ENCODE measurements around the gene BZW1. TPM values are rescaled to one million over a fixed set of nuclear protein-coding genes. Genes with fewer than 3 reads are reported as not detected.

Gene BZW1
- total RNA-seq, 6 donors from 2014 or later = 80.7 to 327 (median 160) TPM

DNA sequence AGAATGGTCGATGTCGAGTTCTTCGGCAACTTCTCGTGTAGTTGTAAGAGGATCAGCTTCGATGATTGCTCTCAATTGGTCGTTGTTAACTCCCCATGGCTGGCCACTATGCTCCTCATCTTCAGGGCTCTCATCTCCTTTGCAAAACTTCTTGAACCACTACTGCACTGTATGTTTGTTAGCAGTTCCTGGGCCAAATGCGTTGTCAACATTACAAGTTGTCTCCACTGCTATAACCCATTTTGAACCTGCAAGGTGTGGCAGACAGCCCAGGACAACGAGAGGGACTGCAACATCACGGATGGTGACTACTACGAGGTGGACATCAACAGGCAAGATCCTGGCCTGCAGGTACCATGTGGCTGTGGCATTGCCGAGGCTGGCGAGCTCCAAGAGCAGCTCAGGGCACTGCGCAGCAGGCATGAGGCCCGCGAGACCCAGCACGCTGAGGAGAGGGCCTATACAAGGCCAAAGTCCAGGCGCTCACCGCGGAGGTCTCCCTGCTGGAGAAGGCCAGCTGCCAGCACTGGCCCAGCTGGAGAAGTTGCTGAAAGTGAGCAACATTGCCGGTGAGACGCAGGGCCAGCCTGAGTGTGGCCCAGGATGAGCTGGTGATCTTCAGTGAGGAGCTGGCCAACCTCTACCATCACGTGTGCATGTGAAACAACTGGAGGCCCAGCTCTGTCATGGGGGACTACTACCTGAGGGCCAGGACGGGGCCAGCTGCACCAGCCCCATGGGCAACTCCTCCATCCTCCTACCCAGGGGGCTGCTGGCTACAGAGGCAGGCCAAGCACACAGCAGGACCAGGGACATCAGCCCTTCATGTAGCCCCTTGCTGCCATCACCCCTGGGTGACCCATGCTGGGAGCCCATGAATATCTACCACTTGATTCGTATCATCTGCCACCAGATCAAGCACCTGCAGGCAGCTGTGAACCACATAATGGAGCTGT, 32.6 kb downstream of the BZW1 start:
- Histone ChIP-seq H3K27me3 (no peaks in the 10 kb centered on the region), H3K4me3 (no peak overlapping the region), H3K4me1 (no peaks in the 10 kb centered on the region), H3K27ac (no peak overlapping the region), H3K9me3 (no peaks in the 10 kb centered on the region), H3K36me3 (no peaks in the 10 kb centered on the region)
- TF ChIP-seq EP300 (IDR thresholded peaks at IDR 0.05) (no peak), POLR2AphosphoS5 (IDR thresholded peaks at IDR 0.05) (no peak), POLR2A (IDR thresholded peaks at IDR 0.05) (no peak)
- TF ChIP-seq, protein P1, sequence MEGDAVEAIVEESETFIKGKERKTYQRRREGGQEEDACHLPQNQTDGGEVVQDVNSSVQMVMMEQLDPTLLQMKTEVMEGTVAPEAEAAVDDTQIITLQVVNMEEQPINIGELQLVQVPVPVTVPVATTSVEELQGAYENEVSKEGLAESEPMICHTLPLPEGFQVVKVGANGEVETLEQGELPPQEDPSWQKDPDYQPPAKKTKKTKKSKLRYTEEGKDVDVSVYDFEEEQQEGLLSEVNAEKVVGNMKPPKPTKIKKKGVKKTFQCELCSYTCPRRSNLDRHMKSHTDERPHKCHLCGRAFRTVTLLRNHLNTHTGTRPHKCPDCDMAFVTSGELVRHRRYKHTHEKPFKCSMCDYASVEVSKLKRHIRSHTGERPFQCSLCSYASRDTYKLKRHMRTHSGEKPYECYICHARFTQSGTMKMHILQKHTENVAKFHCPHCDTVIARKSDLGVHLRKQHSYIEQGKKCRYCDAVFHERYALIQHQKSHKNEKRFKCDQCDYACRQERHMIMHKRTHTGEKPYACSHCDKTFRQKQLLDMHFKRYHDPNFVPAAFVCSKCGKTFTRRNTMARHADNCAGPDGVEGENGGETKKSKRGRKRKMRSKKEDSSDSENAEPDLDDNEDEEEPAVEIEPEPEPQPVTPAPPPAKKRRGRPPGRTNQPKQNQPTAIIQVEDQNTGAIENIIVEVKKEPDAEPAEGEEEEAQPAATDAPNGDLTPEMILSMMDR (IDR thresholded peaks at IDR 0.05) = no peak
- DNase-seq (peak in 1 of 2 donors; percentile 61), ATAC-seq (ENCODE audit: low FRiP score in 2 of 2) (peak; percentile 32 to 34)
- whole genome bisulfite sequencing, 2 donors = 92 to 94% methylated on average over 9 to 17 of the region's 24 CpGs

DNA sequence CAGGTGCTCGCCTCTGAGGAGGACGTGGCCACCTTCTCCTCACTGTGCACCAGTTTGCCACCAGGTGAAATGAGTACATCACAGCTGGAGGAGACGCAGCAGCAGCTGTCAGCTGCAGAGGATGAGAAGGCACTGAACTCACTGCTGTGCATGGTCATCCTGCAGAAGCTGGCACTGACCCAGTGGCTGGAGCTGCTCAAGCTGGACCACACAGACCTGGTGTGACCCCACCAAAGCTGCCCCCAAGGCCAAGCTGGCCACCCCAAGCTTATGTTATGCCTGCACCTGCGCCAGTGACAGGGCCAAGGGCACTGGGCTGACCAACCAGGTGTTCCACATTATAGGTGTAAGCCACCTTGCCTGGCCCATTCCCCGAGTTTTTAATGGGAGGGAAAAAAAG, 33.5 kb downstream of the BZW1 start:
- H3K4me3 ChIP-seq = no peak overlapping the region
- peak in 1 of 2 donors; percentile 26 for ATAC-seq (ENCODE audit: low FRiP score in 2 of 2)
- H3K9me3 ChIP-seq = no peaks in the 10 kb centered on the region
- DNase-seq = no peak
- no peaks in the 10 kb centered on the region for H3K27me3 ChIP-seq
- no peaks in the 10 kb centered on the region for H3K4me1 ChIP-seq
- WGBS, 2 donors = 94 to 95% methylated on average over 4 of the region's 5 CpGs
- no peak overlapping the region for H3K27ac ChIP-seq
- peaks cover 0 to under 1% (median 0%) of the 10 kb centered on the region in 4 donors for H3K36me3 ChIP-seq
- TF ChIP-seq, protein P1 (IDR thresholded peaks at IDR 0.05) = no peak
- TF ChIP-seq EP300 (IDR thresholded peaks at IDR 0.05) = no peak
- TF ChIP-seq POLR2A (IDR thresholded peaks at IDR 0.05) = no peak
- TF ChIP-seq POLR2AphosphoS5 (IDR thresholded peaks at IDR 0.05) = no peak

DNA sequence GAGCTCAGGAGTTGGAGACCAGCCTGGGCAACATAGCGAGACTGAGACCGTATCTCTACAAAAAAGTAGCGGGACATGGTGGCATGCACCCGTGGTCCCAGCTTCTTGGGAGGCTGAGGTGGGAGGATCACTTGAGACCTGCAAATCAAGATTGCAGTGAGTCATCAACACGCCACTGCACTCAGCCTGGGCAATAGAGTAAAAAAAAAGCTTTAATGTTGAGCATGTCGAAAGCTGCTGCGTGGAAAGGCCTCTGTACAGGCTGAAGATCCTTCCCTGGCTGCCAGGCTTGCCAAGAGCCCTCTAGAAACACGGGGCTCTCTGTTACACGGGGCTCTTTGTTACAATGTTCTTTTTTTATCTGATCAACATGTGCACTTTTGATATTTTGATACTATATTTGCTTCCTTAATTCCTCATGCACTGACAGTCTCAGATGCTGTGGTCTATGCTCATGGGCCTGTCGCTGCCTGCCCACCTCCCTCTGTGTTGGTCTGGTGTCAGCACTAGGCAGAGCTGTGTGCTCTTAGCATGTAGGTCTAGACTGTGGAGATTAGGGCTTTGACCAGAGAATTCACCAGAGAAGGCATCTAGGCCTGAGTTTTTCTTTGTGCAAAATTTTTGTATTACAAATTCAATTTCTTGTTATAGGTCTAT, 34.1 kb downstream of the BZW1 start:
- Histone ChIP-seq H3K9me3 (no peaks in the 10 kb centered on the region), H3K4me3 (no peak overlapping the region), H3K4me1 (no peaks in the 10 kb centered on the region), H3K36me3 (peaks cover under 1 to 7% (median 2%) of the 10 kb centered on the region in 4 donors), H3K27me3 (no peaks in the 10 kb centered on the region), H3K27ac (no peak overlapping the region)
- TF ChIP-seq EP300 (IDR thresholded peaks at IDR 0.05) = no peak
- DNase-seq (no peak), ATAC-seq (ENCODE audit: low FRiP score in 2 of 2) (no peak)
- WGBS, 2 donors = 87 to 91% methylated on average over 10 of the region's 10 CpGs

DNA sequence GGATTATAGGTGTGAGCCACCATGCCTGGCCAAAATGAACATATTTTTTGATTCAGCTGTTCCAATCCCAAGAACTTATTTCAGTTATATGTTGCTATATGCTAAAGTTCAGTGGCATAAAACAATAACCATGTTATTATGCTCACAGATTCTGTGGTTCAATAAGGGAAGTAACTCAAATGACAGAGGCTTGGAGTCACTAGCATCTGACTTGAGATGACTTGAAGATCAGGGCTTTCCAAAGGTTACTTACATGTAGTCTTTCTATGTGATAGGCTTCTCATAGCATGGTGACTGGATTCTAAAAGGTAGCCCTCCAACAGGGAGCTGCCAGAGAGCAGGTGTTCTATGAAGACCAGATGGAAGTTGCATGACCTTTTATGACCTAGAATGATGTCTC, 35.6 kb downstream of the BZW1 start:
- no peak overlapping the region for H3K4me3 ChIP-seq
- ATAC-seq (ENCODE audit: low FRiP score in 2 of 2) (no peak), DNase-seq (no peak)
- no peaks in the 10 kb centered on the region for H3K4me1 ChIP-seq
- no peaks in the 10 kb centered on the region for H3K9me3 ChIP-seq
- H3K36me3 ChIP-seq = peaks cover 8 to 21% (median 17%) of the 10 kb centered on the region in 4 donors
- TF ChIP-seq, protein P1 (IDR thresholded peaks at IDR 0.05) = no peak
- TF ChIP-seq POLR2AphosphoS5 (IDR thresholded peaks at IDR 0.05) (no peak), POLR2A (IDR thresholded peaks at IDR 0.05) (no peak), EP300 (IDR thresholded peaks at IDR 0.05) (no peak)
- no peaks in the 10 kb centered on the region for H3K27me3 ChIP-seq
- no peak overlapping the region for H3K27ac ChIP-seq

DNA sequence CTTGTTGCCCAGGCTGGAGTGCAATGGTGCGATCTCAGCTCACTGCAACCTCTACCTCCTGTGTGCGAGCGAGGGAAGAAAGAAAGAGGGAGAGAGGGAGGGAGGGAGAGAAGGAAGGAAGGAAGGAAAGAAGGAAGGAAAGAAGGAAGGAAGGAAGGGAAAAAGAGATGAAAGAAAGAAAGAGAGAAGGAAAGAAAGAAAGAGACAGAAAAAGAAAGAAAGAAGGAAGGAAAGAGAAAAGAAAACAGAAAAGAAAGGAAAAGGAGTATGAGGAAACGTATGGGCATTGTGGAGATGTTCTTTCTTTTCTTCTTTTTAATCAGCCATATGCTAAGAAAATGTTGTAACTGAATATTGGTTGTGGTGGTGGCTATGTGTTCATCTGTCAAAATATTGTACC, 36.2 kb downstream of the BZW1 start:
- H3K27me3 ChIP-seq = no peaks in the 10 kb centered on the region
- ATAC-seq (ENCODE audit: low FRiP score in 2 of 2) = no peak
- WGBS, 2 donors = 89 to 91% methylated on average over 4 of the region's 4 CpGs

More for the DNA sequence above, 36.2 kb downstream of the BZW1 start:
- Histone ChIP-seq H3K36me3 (peaks cover 15 to 28% (median 23%) of the 10 kb centered on the region in 4 donors), H3K27ac (no peak overlapping the region), H3K4me1 (no peaks in the 10 kb centered on the region), H3K4me3 (no peak overlapping the region), H3K9me3 (no peaks in the 10 kb centered on the region)
- DNase-seq = no peak
- TF ChIP-seq EP300 (IDR thresholded peaks at IDR 0.05) = no peak
- no peak for TF ChIP-seq POLR2AphosphoS5 (IDR thresholded peaks at IDR 0.05)
- TF ChIP-seq, protein P1 (IDR thresholded peaks at IDR 0.05) = no peak
- TF ChIP-seq POLR2A (IDR thresholded peaks at IDR 0.05) = no peak
